VCaP (cell line): ENCODE data around the gene SMIM41.

ENCODE experiments used
- H3K27ac ChIP-seq: fragments of 450-650 bp; 2 replicates; pipeline ENCODE4 v1.5.1; 2017
- CTCF ChIP-seq: fragments of 450-650 bp; conservative IDR thresholded peaks from 2 replicates; pipeline ENCODE4 v1.5.1; 2017; ENCODE audit warnings: mild to moderate bottlenecking, moderate library complexity

SMIM41 gene

GRCh38 chr12:52057638-52058576 is 21.6 kb upstream of the SMIM41 start:
- no peak for TF ChIP-seq CTCF

GRCh38 chr12:52058631-52059361 is 20.7 kb upstream of the SMIM41 start:
- no peak for TF ChIP-seq CTCF
- no peak overlapping the region for H3K27ac ChIP-seq

More at GRCh38 chr12:52057638-52058576, 21.6 kb upstream of the SMIM41 start:
- H3K27ac ChIP-seq: no peak overlapping the region

GRCh38 chr12:52059582-52060497 is 19.7 kb upstream of the SMIM41 start:
- no peak overlapping the region for H3K27ac ChIP-seq
- no peak for TF ChIP-seq CTCF

GRCh38 chr12:52060498-52061177 is 18.9 kb upstream of the SMIM41 start:
- no peak overlapping the region for H3K27ac ChIP-seq
- TF ChIP-seq CTCF: no peak

- TF ChIP-seq CTCF: no peak
- H3K27ac ChIP-seq: no peak overlapping the region; the same call in 1 of the 2 replicates
These were observed 17.9 kb upstream of the SMIM41 start for GRCh38 chr12:52061470-52062166.
